Stomach smooth muscle (tissue), 2 donors: ENCODE results near the gene SLC38A8.
A peak's percentile ranks its signal among the peaks of the same experiment; 100 is the strongest.

Experiments used
- H3K27ac ChIP-seq: one replicate; pipeline ENCODE4 v1.7.0; 2013; ENCODE audit warnings: mild to moderate bottlenecking, low read length, inconsistent platforms
- H3K27me3 ChIP-seq, 2 donors: one replicate each; pipeline ENCODE4 v1.7.0; 2013; ENCODE audit warnings: low read length in 2 of 2; ENCODE audit not compliant: insufficient read depth in 2 of 2, control insufficient read depth in 1 of 2
- H3K36me3 ChIP-seq, 2 donors: one replicate each; pipeline ENCODE4 v1.7.0; 2013; ENCODE audit warnings: low read length in 2 of 2; ENCODE audit not compliant: control insufficient read depth in 2 of 2, insufficient read depth in 2 of 2
- H3K4me1 ChIP-seq: one replicate; pipeline ENCODE4 v1.7.0; 2013; ENCODE audit warnings: low read length; ENCODE audit not compliant: control insufficient read depth, insufficient read depth
- H3K4me3 ChIP-seq, 2 donors: one replicate each; pipeline ENCODE4 v1.7.0; 2013; ENCODE audit warnings: low read length in 2 of 2
- H3K9ac ChIP-seq, 2 donors: one replicate each; pipeline ENCODE4 v1.7.0; 2013; ENCODE audit warnings: low read length in 2 of 2, mild to moderate bottlenecking in 1 of 2
- H3K9me3 ChIP-seq, 2 donors: one replicate each; pipeline ENCODE4 v1.7.0; 2013; ENCODE audit warnings: low read length in 2 of 2; ENCODE audit not compliant: control insufficient read depth in 2 of 2
- donor health status: healthy.
- donor health status: Pancreatic carcinoma.

SLC38A8 gene

DNA sequence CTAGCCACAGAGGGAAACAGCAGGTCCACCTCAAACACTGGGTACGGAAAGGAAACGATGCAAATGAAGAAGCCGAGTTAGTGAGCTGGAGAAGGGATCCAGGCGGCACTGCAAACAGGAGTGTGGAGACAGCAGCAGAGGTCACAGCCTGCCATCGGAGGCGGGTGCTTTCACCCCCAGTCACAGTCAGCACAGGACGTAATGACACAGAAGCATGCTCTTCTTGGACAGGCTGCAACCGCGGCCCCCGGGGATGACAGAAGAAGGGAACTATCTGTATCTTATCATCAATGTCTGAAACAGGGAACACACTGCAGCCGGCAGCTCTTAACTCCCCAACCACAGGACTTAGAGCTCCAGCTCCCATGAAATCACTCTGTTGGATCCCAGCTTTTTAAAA is 16.1 kb upstream of the SLC38A8 start:
- peaks cover 11% of the 10 kb centered on the region for H3K4me1 ChIP-seq
- no peak overlapping the region for H3K4me3 ChIP-seq
- no peaks in the 10 kb centered on the region for H3K9me3 ChIP-seq
- no peaks in the 10 kb centered on the region for H3K27me3 ChIP-seq
- no peak overlapping the region for H3K9ac ChIP-seq
- peaks cover 57 to 77% of the 10 kb centered on the region in 2 donors for H3K36me3 ChIP-seq
- no peak overlapping the region for H3K27ac ChIP-seq

- H3K4me1 ChIP-seq: peaks cover 11% of the 10 kb centered on the region
- H3K27me3 ChIP-seq: no peaks in the 10 kb centered on the region
- no peak overlapping the region for H3K9ac ChIP-seq
- peaks cover 61 to 80% of the 10 kb centered on the region in 2 donors for H3K36me3 ChIP-seq
- H3K27ac ChIP-seq: no peak overlapping the region
- no peaks in the 10 kb centered on the region for H3K9me3 ChIP-seq
- no peak overlapping the region for H3K4me3 ChIP-seq
Measured at GRCh38 chr16:84058211-84058610, 15.6 kb upstream of the SLC38A8 start.

DNA sequence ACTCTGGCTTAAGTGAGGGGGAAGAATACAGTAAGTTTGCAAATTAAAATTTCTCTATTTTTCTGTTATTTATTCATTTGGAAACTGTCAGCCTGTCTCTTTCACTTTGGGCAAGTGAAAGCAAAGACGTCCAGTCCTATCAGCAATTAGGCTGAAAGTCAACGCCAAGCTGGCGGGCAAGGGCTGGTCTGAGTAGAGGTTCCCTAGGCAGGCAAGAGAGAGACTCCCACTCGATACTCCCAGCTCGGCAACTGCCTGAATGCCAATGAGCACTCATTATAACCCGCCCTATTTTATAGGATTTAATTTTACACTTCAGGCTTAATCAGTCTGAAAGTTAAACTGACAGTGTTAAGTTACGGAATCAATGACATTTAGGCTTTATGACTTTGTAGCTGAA is 14.3 kb upstream of the SLC38A8 start:
- Histone ChIP-seq H3K27ac (no peak overlapping the region), H3K9ac (no peak overlapping the region), H3K4me3 (no peak overlapping the region), H3K27me3 (no peaks in the 10 kb centered on the region), H3K36me3 (peaks cover 64 to 76% of the 10 kb centered on the region in 2 donors), H3K9me3 (no peaks in the 10 kb centered on the region), H3K4me1 (peaks cover 11% of the 10 kb centered on the region)

- Histone ChIP-seq H3K27me3 (no peaks in the 10 kb centered on the region), H3K27ac (peak overlapping the region; percentile 18), H3K4me1 (peaks cover 11% of the 10 kb centered on the region), H3K4me3 (no peak overlapping the region), H3K9ac (no peak overlapping the region), H3K9me3 (no peaks in the 10 kb centered on the region), H3K36me3 (peaks cover 56 to 68% of the 10 kb centered on the region in 2 donors)
Measured at GRCh38 chr16:84055801-84056634, 13.4 kb upstream of the SLC38A8 start.

- peaks cover 53 to 65% of the 10 kb centered on the region in 2 donors for H3K36me3 ChIP-seq
- no peaks in the 10 kb centered on the region for H3K27me3 ChIP-seq
- peak overlapping the region; percentile 18 for H3K27ac ChIP-seq
- H3K9ac ChIP-seq: peak overlapping the region in 1 of 2 donors; percentile 47
- H3K9me3 ChIP-seq: no peaks in the 10 kb centered on the region
- no peak overlapping the region for H3K4me3 ChIP-seq
- H3K4me1 ChIP-seq: peaks cover 11% of the 10 kb centered on the region
Measured at GRCh38 chr16:84055366-84055765, 12.8 kb upstream of the SLC38A8 start.

DNA sequence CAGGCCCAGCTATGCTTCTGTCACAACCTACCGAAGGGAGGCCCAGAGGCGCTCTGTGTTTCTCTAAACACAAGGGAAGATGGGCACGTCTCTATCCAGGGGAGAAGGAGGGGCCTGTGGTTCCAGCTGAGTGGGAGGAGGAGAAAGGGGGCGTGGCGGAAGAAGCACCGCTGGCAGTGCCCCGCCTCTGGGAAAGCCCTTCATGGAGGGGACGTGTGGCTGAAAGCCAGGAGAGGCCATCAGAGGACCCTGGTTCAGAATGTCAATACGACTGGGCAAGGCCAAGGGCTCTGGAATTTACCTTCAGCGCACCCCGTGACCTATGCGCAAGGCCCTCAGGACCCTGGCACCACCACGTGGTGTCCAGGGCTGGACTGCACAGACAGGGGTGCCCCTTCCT is 12.3 kb upstream of the SLC38A8 start:
- Histone ChIP-seq H3K4me1 (peaks cover 11% of the 10 kb centered on the region), H3K4me3 (no peak overlapping the region), H3K9me3 (no peaks in the 10 kb centered on the region), H3K9ac (no peak overlapping the region), H3K27ac (peak overlapping the region; percentile 18), H3K27me3 (no peaks in the 10 kb centered on the region), H3K36me3 (peaks cover 52 to 61% of the 10 kb centered on the region in 2 donors)

DNA sequence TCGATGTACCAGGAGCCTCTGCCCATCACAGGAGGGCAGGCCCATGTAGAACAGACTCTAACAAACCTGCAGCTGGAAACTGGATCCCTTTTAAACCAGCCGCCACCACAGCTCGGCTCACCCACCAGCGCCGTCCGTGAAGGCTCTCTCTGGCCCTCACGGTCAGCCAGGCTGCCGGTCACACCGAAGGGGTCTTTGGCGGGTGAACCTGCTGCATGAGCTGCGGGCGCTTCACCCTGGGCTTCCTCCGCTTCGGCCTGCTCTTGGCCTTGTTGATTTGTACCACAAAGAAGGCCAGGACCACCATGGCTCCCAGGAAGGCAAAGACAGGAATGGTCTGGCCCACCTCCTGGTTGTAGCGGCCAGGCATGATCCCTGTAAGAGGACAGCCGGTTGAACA is 11.7 kb upstream of the SLC38A8 start:
- no peaks in the 10 kb centered on the region for H3K27me3 ChIP-seq
- peaks cover 51 to 61% of the 10 kb centered on the region in 2 donors for H3K36me3 ChIP-seq
- peaks cover 11% of the 10 kb centered on the region for H3K4me1 ChIP-seq
- no peak overlapping the region for H3K27ac ChIP-seq
- no peak overlapping the region for H3K9ac ChIP-seq
- H3K9me3 ChIP-seq: no peaks in the 10 kb centered on the region
- no peak overlapping the region for H3K4me3 ChIP-seq

GRCh38 chr16:84053237-84053636 is 10.6 kb upstream of the SLC38A8 start:
- Histone ChIP-seq H3K4me3 (no peak overlapping the region), H3K9me3 (no peaks in the 10 kb centered on the region), H3K4me1 (peaks cover 11% of the 10 kb centered on the region), H3K27me3 (no peaks in the 10 kb centered on the region), H3K36me3 (peaks cover 42 to 56% of the 10 kb centered on the region in 2 donors), H3K9ac (no peak overlapping the region), H3K27ac (no peak overlapping the region)

DNA sequence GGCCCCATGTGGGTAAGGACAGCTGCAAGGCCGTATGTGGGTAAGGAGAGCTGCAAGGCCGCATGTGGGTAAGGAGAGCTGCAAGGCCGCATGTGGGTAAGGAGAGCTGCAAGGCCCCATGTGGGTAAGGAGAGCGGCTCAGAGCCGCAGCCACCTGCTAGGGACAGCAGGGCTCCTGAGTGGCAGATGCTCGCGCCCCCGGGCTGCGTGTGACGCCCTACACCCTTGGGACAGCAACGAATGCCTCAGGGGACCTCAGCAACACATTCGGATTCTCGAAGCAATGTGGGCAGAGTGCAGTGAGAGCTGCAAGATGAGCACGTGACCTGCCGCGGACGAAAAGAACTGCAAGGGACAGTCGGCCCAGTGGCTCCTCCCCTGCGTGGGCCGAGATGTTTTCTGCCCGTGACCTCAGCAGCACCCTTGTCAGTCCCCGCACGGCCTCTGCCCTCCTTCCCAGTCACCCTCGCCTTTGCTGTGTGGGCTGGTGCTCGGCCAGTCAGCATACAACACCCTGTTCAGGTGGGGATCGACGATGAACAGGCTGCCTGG is 9.6 kb upstream of the SLC38A8 start:
- Histone ChIP-seq H3K4me1 (peaks cover 11% of the 10 kb centered on the region), H3K27me3 (no peaks in the 10 kb centered on the region), H3K27ac (no peak overlapping the region), H3K36me3 (peaks cover 31 to 45% of the 10 kb centered on the region in 2 donors), H3K9me3 (no peaks in the 10 kb centered on the region), H3K4me3 (no peak overlapping the region), H3K9ac (no peak overlapping the region)

- Histone ChIP-seq H3K27ac (no peak overlapping the region), H3K4me1 (peaks cover 1% of the 10 kb centered on the region), H3K4me3 (no peak overlapping the region), H3K9ac (no peak overlapping the region), H3K36me3 (peaks cover 28 to 30% of the 10 kb centered on the region in 2 donors), H3K27me3 (no peaks in the 10 kb centered on the region), H3K9me3 (no peaks in the 10 kb centered on the region)
Measured at GRCh38 chr16:84050316-84050715, 7.7 kb upstream of the SLC38A8 start.
